ENCODE measurements around the gene TAS2R40. TPM values are rescaled to one million over a fixed set of nuclear protein-coding genes. Genes with fewer than 3 reads are reported as not detected.

Gene TAS2R40
- polyA plus RNA-seq, 4 donors = not detected

Other genes with a start within 250 kb of the TAS2R40 start
- not detected for gene OR9A2, start 194.9 kb upstream of the TAS2R40 start, polyA plus RNA-seq (ENCODE audit: insufficient read length in 4 of 4)
- not detected for gene OR6V1, start 169.7 kb upstream of the TAS2R40 start, polyA plus RNA-seq (ENCODE audit: insufficient read length in 4 of 4)
- not detected for gene PIP, start 90.0 kb upstream of the TAS2R40 start, polyA plus RNA-seq (ENCODE audit: insufficient read length in 4 of 4)
- not detected for gene TAS2R39, start 38.6 kb upstream of the TAS2R40 start, polyA plus RNA-seq (ENCODE audit: insufficient read length in 4 of 4)
- 100 to 1,000 TPM in 3 of 4 donors, 10 to 100 TPM in 1; 86.8 to 227 (median 188) TPM for gene GSTK1, start 41.4 kb downstream of the TAS2R40 start, polyA plus RNA-seq (ENCODE audit: insufficient read length in 4 of 4)
- 10 to 100 TPM in 3 of 4 donors, 1 to 10 TPM in 1; 2.7 to 72.7 (median 52.7) TPM for gene TMEM139, start 62.9 kb downstream of the TAS2R40 start, polyA plus RNA-seq (ENCODE audit: insufficient read length in 4 of 4)
- 10 to 100 TPM; 38.5 to 60.1 (median 56.2) TPM for gene CASP2, start 66.3 kb downstream of the TAS2R40 start, polyA plus RNA-seq (ENCODE audit: insufficient read length in 4 of 4)
- gene CLCN1, start 94.1 kb downstream of the TAS2R40 start, polyA plus RNA-seq (ENCODE audit: insufficient read length in 4 of 4) = under 1 TPM; 0.10 to 0.24 (median 0.12) TPM
- 1 to 10 TPM; 2.3 to 4.9 (median 2.7) TPM for gene FAM131B, start 140.7 kb downstream of the TAS2R40 start, polyA plus RNA-seq (ENCODE audit: insufficient read length in 4 of 4)
- gene ZYX, start 159.3 kb downstream of the TAS2R40 start, polyA plus RNA-seq (ENCODE audit: insufficient read length in 4 of 4) = 100 to 1,000 TPM in 2 of 4 donors, 10 to 100 TPM in 2; 80.4 to 137 (median 93.0) TPM
- gene EPHA1, start 186.8 kb downstream of the TAS2R40 start, polyA plus RNA-seq (ENCODE audit: insufficient read length in 4 of 4) = 10 to 100 TPM in 3 of 4 donors, 1 to 10 TPM in 1; 4.1 to 23.5 (median 18.4) TPM
- not detected for gene TAS2R60, start 221.4 kb downstream of the TAS2R40 start, polyA plus RNA-seq (ENCODE audit: insufficient read length in 4 of 4)

All from left renal pelvis (tissue), 4 donors.